OCI-LY1 (cell line): ENCODE measurements around the gene BMAL2.

ENCODE experiments used
- H2AFZ ChIP-seq: fragments of 200-600 bp; sonication (generic), shearing (Covaris generic); 2 replicates; pipeline ENCODE4 v1.6.0; 2014; ENCODE audit warnings: antibody characterized with exemption, mild to moderate bottlenecking, low read length
- H3F3A ChIP-seq: fragments of 200-600 bp; sonication (generic), shearing (Covaris generic); 2 replicates; pipeline ENCODE4 v1.6.0; 2014; ENCODE audit warnings: mild to moderate bottlenecking, antibody characterized with exemption, low read length, moderate library complexity; ENCODE audit not compliant: insufficient read depth
- H3K27ac ChIP-seq: fragments of 200-600 bp; sonication (generic); 2 replicates; pipeline ENCODE4 v1.5.1; 2014; ENCODE audit warnings: low read length, mixed run types, mild to moderate bottlenecking, low read depth; ENCODE audit not compliant: poor library complexity, severe bottlenecking
- H3K27me3 ChIP-seq: fragments of 200-600 bp; sonication (generic); 2 replicates; pipeline ENCODE4 v1.6.0; 2014; ENCODE audit warnings: antibody characterized with exemption, mild to moderate bottlenecking, low read length, moderate library complexity; ENCODE audit not compliant: insufficient read depth
- H3K36me3 ChIP-seq: fragments of 200-600 bp; sonication (generic); 2 replicates; pipeline ENCODE4 v1.6.1; 2014; ENCODE audit warnings: mild to moderate bottlenecking, antibody characterized with exemption, low read length, moderate library complexity, mixed read lengths; ENCODE audit not compliant: insufficient read depth
- H3K4me1 ChIP-seq: fragments of 200-600 bp; sonication (generic); 2 replicates; pipeline ENCODE4 v1.5.1; 2014; ENCODE audit warnings: mild to moderate bottlenecking, low read length, moderate library complexity; ENCODE audit not compliant: insufficient read depth, severe bottlenecking
- H3K4me2 ChIP-seq: fragments of 200-600 bp; sonication (generic), shearing (Covaris generic); 2 replicates; pipeline ENCODE4 v1.6.1; 2014; ENCODE audit warnings: low read length
- H3K4me3 ChIP-seq: fragments of 200-600 bp; sonication (generic); 2 replicates; pipeline ENCODE4 v1.5.1; 2014; ENCODE audit warnings: low read length, low read depth, mild to moderate bottlenecking, mixed read lengths; ENCODE audit not compliant: poor library complexity, severe bottlenecking
- H3K79me2 ChIP-seq: fragments of 200-600 bp; shearing (Covaris generic); 2 replicates; pipeline ENCODE4 v1.6.1; 2016; ENCODE audit warnings: mixed run types, low read length, mixed read lengths; ENCODE audit not compliant: insufficient read depth
- H3K9ac ChIP-seq: fragments of 200-600 bp; sonication (generic), shearing (Covaris generic); 2 replicates; pipeline ENCODE4 v1.6.1; 2014; ENCODE audit warnings: mild to moderate bottlenecking, low read length, mixed read lengths
- H3K9me2 ChIP-seq: fragments of 200-600 bp; sonication (generic), shearing (Covaris generic); 2 replicates; pipeline ENCODE4 v1.6.1; 2014; ENCODE audit warnings: low read depth, mild to moderate bottlenecking, low read length, mixed read lengths
- H3K9me3 ChIP-seq: fragments of 200-600 bp; shearing (Covaris generic); 2 replicates; pipeline ENCODE4 v1.6.1; 2014; ENCODE audit warnings: low read length, mixed read lengths
- H4K20me1 ChIP-seq: fragments of 200-600 bp; sonication (generic), shearing (Covaris generic); 2 replicates; pipeline ENCODE4 v1.6.0; 2016; ENCODE audit warnings: mild to moderate bottlenecking, low read length; ENCODE audit not compliant: insufficient read depth
- EZH2 ChIP-seq: fragments of 200-600 bp; sonication (generic), shearing (Covaris generic); IDR thresholded peaks from 2 replicates; pipeline ENCODE4 v1.8.0; 2017; ENCODE audit warnings: borderline replicate concordance, mixed run types, mild to moderate bottlenecking, antibody characterized with exemption, low read length, moderate library complexity, mixed read lengths
- TF ChIP-seq, protein P1 (sequence below): fragments of 200-600 bp; sonication (generic), shearing (Covaris generic); IDR thresholded peaks from 2 replicates; pipeline ENCODE4 v1.5.1; 2017; ENCODE audit warnings: mild to moderate bottlenecking, antibody characterized with exemption, low read length, moderate library complexity, mixed read lengths

BMAL2 gene

DNA sequence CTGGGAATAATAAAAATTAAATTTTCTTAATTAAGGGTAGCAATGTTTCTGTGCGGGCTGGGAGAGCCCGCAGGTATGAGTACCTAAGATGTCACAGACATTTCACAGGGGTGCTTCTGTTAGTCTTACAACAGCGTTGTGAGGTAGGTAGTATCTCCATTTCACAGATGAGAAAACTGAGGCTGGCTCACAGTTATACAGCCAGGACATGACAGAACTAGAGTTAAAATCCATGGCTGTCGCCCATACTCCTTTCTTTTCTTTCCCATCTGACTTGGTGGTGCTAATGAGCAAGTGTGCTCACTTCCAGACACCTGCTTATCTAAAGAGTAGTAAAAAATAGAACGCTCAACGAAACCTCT is 2.1 kb downstream of the BMAL2 start:
- Histone ChIP-seq H3K4me1 (peaks cover 12% of the 10 kb centered on the region), H3K4me3 (no peak overlapping the region), H3K9ac (no peak overlapping the region), H3K79me2 (no peaks in the 10 kb centered on the region), H3F3A (no peaks in the 10 kb centered on the region), H4K20me1 (no peaks in the 10 kb centered on the region), H3K4me2 (no peak overlapping the region), H3K27me3 (no peaks in the 10 kb centered on the region; the same call in 1 of the 2 replicates), H2AFZ (no peak overlapping the region), H3K36me3 (no peaks in the 10 kb centered on the region), H3K9me3 (no peaks in the 10 kb centered on the region), H3K27ac (no peak overlapping the region), H3K9me2 (no peaks in the 10 kb centered on the region)
- TF ChIP-seq, protein P1, sequence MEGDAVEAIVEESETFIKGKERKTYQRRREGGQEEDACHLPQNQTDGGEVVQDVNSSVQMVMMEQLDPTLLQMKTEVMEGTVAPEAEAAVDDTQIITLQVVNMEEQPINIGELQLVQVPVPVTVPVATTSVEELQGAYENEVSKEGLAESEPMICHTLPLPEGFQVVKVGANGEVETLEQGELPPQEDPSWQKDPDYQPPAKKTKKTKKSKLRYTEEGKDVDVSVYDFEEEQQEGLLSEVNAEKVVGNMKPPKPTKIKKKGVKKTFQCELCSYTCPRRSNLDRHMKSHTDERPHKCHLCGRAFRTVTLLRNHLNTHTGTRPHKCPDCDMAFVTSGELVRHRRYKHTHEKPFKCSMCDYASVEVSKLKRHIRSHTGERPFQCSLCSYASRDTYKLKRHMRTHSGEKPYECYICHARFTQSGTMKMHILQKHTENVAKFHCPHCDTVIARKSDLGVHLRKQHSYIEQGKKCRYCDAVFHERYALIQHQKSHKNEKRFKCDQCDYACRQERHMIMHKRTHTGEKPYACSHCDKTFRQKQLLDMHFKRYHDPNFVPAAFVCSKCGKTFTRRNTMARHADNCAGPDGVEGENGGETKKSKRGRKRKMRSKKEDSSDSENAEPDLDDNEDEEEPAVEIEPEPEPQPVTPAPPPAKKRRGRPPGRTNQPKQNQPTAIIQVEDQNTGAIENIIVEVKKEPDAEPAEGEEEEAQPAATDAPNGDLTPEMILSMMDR = no peak
- no peak for TF ChIP-seq EZH2

DNA sequence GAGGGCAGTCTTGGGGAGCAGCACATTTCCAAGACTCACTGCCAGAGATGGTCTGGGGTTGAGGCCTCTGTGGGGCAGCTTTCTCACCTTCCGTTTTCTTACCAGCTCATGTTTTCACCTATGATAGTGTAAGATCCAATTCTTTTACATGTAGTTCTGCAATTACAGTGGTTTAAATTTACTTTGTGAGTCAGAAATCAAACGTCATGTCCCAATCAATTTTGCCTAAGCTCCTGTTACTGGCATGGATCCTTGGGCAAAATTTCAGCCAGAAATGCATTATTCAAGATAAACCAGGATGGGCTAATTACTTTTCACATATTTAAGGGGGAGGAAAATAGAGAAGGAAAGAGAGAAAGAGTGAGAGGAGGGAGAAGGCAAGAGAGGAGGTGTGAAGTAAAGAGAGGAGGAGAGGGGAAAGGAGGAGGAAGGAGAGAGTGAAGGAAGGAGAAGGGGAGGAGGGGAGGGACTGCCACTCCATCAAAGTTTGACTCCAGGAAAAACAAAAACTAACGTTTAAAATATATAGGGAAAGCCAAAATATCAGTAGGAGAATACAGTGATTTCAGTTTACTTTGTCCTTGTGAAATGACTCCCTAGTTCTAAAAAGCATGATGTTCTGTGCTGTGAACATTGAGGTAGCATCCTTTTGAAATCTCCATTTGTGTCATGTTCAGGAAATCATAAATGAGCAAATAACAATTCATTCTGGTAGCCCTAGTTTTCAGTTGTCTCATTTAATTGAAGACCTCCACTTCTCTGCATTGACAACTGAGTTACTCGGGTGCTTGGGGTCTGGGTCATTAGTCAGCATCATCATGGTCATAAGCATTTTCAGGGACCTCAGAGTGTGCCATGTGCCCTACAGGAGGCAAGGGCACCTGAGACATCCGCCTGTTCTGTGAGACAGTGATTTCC is 3.0 kb downstream of the BMAL2 start:
- H3K9ac ChIP-seq = no peak overlapping the region
- H4K20me1 ChIP-seq = no peaks in the 10 kb centered on the region
- no peaks in the 10 kb centered on the region for H3K36me3 ChIP-seq
- H3K4me3 ChIP-seq = no peak overlapping the region
- H3K27me3 ChIP-seq = no peaks in the 10 kb centered on the region; the same call in 1 of the 2 replicates
- TF ChIP-seq, protein P1 = no peak
- H3K4me1 ChIP-seq = peaks cover 12% of the 10 kb centered on the region
- H3K79me2 ChIP-seq = no peaks in the 10 kb centered on the region
- no peaks in the 10 kb centered on the region for H3K9me2 ChIP-seq
- no peak overlapping the region for H3K4me2 ChIP-seq
- no peak overlapping the region for H2AFZ ChIP-seq
- H3K9me3 ChIP-seq = no peaks in the 10 kb centered on the region
- no peak overlapping the region for H3K27ac ChIP-seq
- H3F3A ChIP-seq = no peaks in the 10 kb centered on the region

DNA sequence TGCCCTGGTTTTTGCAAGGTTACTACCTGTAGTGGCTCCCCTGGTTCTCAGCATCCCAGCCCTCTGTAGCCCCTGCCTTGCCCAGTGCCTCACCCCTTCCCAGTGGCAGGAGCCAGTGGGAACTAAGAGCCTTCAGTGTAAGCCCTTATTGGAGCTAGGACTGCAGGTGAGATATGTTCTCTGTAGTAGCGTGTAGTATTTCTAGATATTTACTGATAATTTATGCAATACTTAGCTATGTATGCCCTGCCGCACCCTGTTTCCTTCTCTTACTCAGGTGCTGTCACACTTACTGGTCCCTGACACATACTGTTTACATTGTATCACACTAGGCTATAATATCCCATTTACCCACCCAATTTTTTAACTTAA is 3.6 kb downstream of the BMAL2 start:
- no peak overlapping the region for H3K4me3 ChIP-seq
- no peak overlapping the region for H3K9ac ChIP-seq
- no peaks in the 10 kb centered on the region for H3K79me2 ChIP-seq
- no peaks in the 10 kb centered on the region for H3F3A ChIP-seq
- H3K27ac ChIP-seq = no peak overlapping the region
- H3K36me3 ChIP-seq = no peaks in the 10 kb centered on the region
- TF ChIP-seq, protein P1 = no peak
- TF ChIP-seq EZH2 = no peak
- H2AFZ ChIP-seq = no peak overlapping the region
- H3K9me2 ChIP-seq = no peaks in the 10 kb centered on the region
- H3K9me3 ChIP-seq = no peaks in the 10 kb centered on the region
- no peaks in the 10 kb centered on the region; the same call in 1 of the 2 replicates for H3K27me3 ChIP-seq
- H3K4me2 ChIP-seq = no peak overlapping the region
- peaks cover 12% of the 10 kb centered on the region for H3K4me1 ChIP-seq
- no peaks in the 10 kb centered on the region for H4K20me1 ChIP-seq
